ENCODE measurements around the gene IGFBP6.

- TF ChIP-seq TAF1 (IDR thresholded peaks at IDR 0.05; ENCODE audit: low read depth) (no peak), POLR2AphosphoS5 (IDR thresholded peaks at IDR 0.05) (no peak)
Measured at GRCh38 chr12:53113136-53113705, 15.8 kb downstream of the IGFBP6 start.

Measured in neural cell (in vitro differentiated cells).